Measurements from ENCODE around the gene P2RX1. TPM values are rescaled to one million over a fixed set of nuclear protein-coding genes. Genes with fewer than 3 reads are reported as not detected.
"Not testable (repeated sequence)": the region's sequence is repeated elsewhere in the genome, so short reads cannot be mapped to it uniquely, and the experiment has no call there.

P2RX1 gene
- polyA plus RNA-seq, 3 donors = 22.9 to 117 (median 33.8) TPM

DNA sequence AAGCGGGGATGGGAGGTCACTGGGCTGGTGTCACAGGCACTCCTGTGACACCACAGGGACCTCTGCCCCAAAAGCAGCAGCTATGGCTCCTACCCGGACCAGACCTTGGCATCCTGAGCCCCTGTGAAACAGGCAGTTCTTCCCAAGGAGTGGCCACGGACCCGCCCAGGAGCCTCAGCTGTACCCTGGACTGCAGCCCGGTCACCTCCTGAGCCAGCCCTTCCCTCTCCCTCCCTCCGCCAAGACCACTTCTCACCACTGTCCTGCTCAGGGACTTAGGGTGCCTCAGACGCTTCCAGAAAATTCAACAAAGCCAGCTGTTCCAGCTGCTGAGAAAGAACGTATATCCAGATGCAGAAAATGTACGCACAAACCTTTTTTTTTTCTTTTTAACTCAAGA is 56.3 kb downstream of the P2RX1 start:
- no peak for DNase-seq
- H3K4me3 ChIP-seq (replicated peaks in 1 of 3; ENCODE audit: low read depth in 2 of 3, low read length in 3 of 3) = no peak overlapping the region
- intact Hi-C loops (cut with micrococcal nuclease) = loop anchor here (5.0 to 10.0 kb wide), 2 partner anchors 47 to 55 kb away; partner anchors contain the start of gene P2RX1 (in 1 of the 2)
- no peaks in the 10 kb centered on the region for H4K20me1 ChIP-seq (ENCODE audit: insufficient read depth, low read length)
- Mint-ChIP-seq H3K36me3 (peaks cover 8 to 14% of the 10 kb centered on the region in 2 donors), H3K27me3 (ENCODE audit: low read depth in 3 of 3) (peaks cover 0 to 3% (median 3%) of the 10 kb centered on the region in 3 donors), H3K27ac (peak overlapping the region in 1 of 7 donors; percentile 11), H3K4me1 (no peaks in the 10 kb centered on the region), H3K9me3 (no peaks in the 10 kb centered on the region), H3K4me3 (no peak overlapping the region)
- H3K36me3 ChIP-seq (replicated peaks in 1 of 2; ENCODE audit: control insufficient read depth in 1 of 2, insufficient read depth in 2 of 2, low read length in 2 of 2) = peaks cover 10 to 12% of the 10 kb centered on the region in 2 donors
- H3K4me1 ChIP-seq (ENCODE audit: control insufficient read depth in 1 of 2, insufficient read depth in 2 of 2, low read length in 2 of 2) = no peaks in the 10 kb centered on the region
- no peaks in the 10 kb centered on the region for H3K9me3 ChIP-seq (replicated peaks in 1 of 2; ENCODE audit: control insufficient read depth in 1 of 2, insufficient read depth in 1 of 2, low read length in 2 of 2)
- 100% methylated on average over 6 of the region's 9 CpGs for WGBS (ENCODE audit: insufficient coverage)
- H3K27me3 ChIP-seq (ENCODE audit: control insufficient read depth in 2 of 2, insufficient read depth in 2 of 2, low read length in 2 of 2) = no peaks in the 10 kb centered on the region
- TF ChIP-seq, protein P1, sequence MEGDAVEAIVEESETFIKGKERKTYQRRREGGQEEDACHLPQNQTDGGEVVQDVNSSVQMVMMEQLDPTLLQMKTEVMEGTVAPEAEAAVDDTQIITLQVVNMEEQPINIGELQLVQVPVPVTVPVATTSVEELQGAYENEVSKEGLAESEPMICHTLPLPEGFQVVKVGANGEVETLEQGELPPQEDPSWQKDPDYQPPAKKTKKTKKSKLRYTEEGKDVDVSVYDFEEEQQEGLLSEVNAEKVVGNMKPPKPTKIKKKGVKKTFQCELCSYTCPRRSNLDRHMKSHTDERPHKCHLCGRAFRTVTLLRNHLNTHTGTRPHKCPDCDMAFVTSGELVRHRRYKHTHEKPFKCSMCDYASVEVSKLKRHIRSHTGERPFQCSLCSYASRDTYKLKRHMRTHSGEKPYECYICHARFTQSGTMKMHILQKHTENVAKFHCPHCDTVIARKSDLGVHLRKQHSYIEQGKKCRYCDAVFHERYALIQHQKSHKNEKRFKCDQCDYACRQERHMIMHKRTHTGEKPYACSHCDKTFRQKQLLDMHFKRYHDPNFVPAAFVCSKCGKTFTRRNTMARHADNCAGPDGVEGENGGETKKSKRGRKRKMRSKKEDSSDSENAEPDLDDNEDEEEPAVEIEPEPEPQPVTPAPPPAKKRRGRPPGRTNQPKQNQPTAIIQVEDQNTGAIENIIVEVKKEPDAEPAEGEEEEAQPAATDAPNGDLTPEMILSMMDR (IDR thresholded peaks at IDR 0.05) = no peak
- H3K79me2 ChIP-seq (ENCODE audit: insufficient read depth, low read length) = no peaks in the 10 kb centered on the region
- H2AFZ ChIP-seq (ENCODE audit: insufficient read depth, low read depth, low read length, poor library complexity, severe bottlenecking) = no peak overlapping the region
- H3K27ac ChIP-seq (ENCODE audit: low read depth in 1 of 2, low read length in 2 of 2) = no peak overlapping the region
- no peak overlapping the region for H3K9ac ChIP-seq (ENCODE audit: insufficient read depth, low read length, poor library complexity, severe bottlenecking)
- no peak overlapping the region for H3K4me2 ChIP-seq (replicated peaks; ENCODE audit: extremely low read depth, low read length, poor library complexity, severe bottlenecking)

DNA sequence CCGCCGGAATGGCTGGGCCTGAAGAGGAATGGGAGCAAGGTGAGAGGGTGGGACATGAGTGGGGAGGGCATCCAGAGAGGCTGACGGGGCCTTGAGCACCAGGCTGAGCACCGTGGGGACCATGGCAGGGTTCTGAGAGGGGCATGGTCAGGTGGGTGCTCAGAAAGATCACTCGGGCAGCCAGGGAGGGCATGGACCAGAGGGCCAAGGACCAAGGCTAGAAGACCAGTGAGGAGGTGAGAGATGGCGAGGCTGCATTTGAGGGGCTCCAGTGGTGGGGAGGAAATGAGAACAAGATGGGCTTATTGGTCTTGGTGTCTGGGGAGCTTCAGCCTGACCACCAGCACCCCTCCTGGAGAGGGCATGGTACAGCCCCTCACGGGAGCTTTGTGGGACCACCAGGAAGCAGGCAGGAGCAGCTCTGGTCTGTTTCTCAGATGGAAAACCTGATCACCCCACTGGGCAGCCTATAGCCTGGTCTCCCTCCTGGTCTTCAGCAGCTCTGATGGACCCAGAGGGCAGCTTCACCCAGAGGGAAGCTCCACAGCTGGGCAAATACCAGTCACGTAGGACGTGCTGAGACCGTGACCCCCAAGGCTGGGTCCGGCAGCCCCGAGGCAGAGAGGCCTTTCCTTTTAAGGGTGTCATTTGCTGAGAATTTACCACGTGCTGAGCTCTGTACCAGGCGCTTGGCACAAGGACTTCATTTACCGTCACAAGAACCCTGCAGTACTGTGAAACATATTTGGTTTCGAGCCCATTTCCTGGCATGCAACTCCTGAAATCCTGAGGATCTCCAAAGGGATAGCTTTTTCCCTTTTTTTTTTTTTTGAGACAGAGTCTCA is 58.8 kb downstream of the P2RX1 start:
- Histone ChIP-seq H3K27me3 (ENCODE audit: control insufficient read depth in 2 of 2, insufficient read depth in 2 of 2, low read length in 2 of 2) (no peaks in the 10 kb centered on the region), H3K27ac (ENCODE audit: low read depth in 1 of 2, low read length in 2 of 2) (no peak overlapping the region), H3K4me1 (ENCODE audit: control insufficient read depth in 1 of 2, insufficient read depth in 2 of 2, low read length in 2 of 2) (no peaks in the 10 kb centered on the region), H4K20me1 (ENCODE audit: insufficient read depth, low read length) (no peaks in the 10 kb centered on the region), H3K9ac (ENCODE audit: insufficient read depth, low read length, poor library complexity, severe bottlenecking) (no peak overlapping the region), H3K9me3 (replicated peaks in 1 of 2; ENCODE audit: control insufficient read depth in 1 of 2, insufficient read depth in 1 of 2, low read length in 2 of 2) (no peaks in the 10 kb centered on the region), H3K79me2 (ENCODE audit: insufficient read depth, low read length) (no peaks in the 10 kb centered on the region), H3K4me3 (replicated peaks in 1 of 3; ENCODE audit: low read depth in 2 of 3, low read length in 3 of 3) (no peak overlapping the region), H3K4me2 (replicated peaks; ENCODE audit: extremely low read depth, low read length, poor library complexity, severe bottlenecking) (no peak overlapping the region), H2AFZ (ENCODE audit: insufficient read depth, low read depth, low read length, poor library complexity, severe bottlenecking) (no peak overlapping the region), H3K36me3 (replicated peaks in 1 of 2; ENCODE audit: control insufficient read depth in 1 of 2, insufficient read depth in 2 of 2, low read length in 2 of 2) (peaks cover 10 to 12% of the 10 kb centered on the region in 2 donors)
- Mint-ChIP-seq H3K27me3 (ENCODE audit: low read depth in 3 of 3) (peaks cover 3 to 5% (median 3%) of the 10 kb centered on the region in 3 donors), H3K36me3 (peaks cover 8 to 10% of the 10 kb centered on the region in 2 donors), H3K9me3 (peaks cover 0 to 5% (median 0%) of the 10 kb centered on the region in 7 donors), H3K4me3 (no peak overlapping the region), H3K4me1 (no peaks in the 10 kb centered on the region), H3K27ac (no peak overlapping the region)
- WGBS (ENCODE audit: insufficient coverage) = 92% methylated on average over 14 of the region's 16 CpGs
- TF ChIP-seq, protein P1 (IDR thresholded peaks at IDR 0.05) = no peak
- no peak for DNase-seq
- intact Hi-C loops (cut with micrococcal nuclease) = no loop called here

DNA sequence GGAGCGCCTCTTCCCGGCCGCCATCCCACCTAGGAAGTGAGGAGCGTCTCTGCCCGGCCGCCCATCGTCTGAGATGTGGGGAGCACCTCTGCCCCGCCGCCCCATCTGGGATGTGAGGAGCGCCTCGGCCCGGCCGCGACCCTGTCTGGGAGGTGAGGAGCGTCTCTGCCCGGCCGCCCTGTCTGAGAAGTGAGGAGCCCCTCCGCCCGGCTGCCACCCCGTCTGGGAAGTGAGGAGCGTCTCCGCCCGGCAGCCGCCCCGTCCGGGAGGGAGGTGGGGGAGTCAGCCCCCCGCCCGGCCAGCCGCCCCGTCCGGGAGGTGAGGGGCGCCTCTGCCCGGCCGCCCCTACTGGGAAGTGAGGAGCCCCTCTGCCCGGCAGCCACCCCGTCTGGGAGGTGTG is 62.1 kb downstream of the P2RX1 start:
- DNase-seq; H3K27me3 ChIP-seq (ENCODE audit: control insufficient read depth in 2 of 2, insufficient read depth in 2 of 2, low read length in 2 of 2); H3K9ac ChIP-seq (ENCODE audit: insufficient read depth, low read length, poor library complexity, severe bottlenecking); H3K79me2 ChIP-seq (ENCODE audit: insufficient read depth, low read length); H3K36me3 ChIP-seq (replicated peaks in 1 of 2; ENCODE audit: control insufficient read depth in 1 of 2, insufficient read depth in 2 of 2, low read length in 2 of 2); H3K4me1 ChIP-seq (ENCODE audit: control insufficient read depth in 1 of 2, insufficient read depth in 2 of 2, low read length in 2 of 2); intact Hi-C loops (cut with micrococcal nuclease); H3K4me3 Mint-ChIP-seq; H3K36me3 Mint-ChIP-seq; H4K20me1 ChIP-seq (ENCODE audit: insufficient read depth, low read length); H3K27ac Mint-ChIP-seq; H3K9me3 ChIP-seq (replicated peaks in 1 of 2; ENCODE audit: control insufficient read depth in 1 of 2, insufficient read depth in 1 of 2, low read length in 2 of 2); H3K4me1 Mint-ChIP-seq; H3K4me2 ChIP-seq (replicated peaks; ENCODE audit: extremely low read depth, low read length, poor library complexity, severe bottlenecking); H3K9me3 Mint-ChIP-seq; H3K4me3 ChIP-seq (replicated peaks in 1 of 3; ENCODE audit: low read depth in 2 of 3, low read length in 3 of 3); H2AFZ ChIP-seq (ENCODE audit: insufficient read depth, low read depth, low read length, poor library complexity, severe bottlenecking); H3K27ac ChIP-seq (ENCODE audit: low read depth in 1 of 2, low read length in 2 of 2): not testable (repeated sequence)
- WGBS (ENCODE audit: insufficient coverage) = no CpG with 5 or more reads among the region's 36 CpGs
- H3K27me3 Mint-ChIP-seq (ENCODE audit: low read depth in 3 of 3) = peaks cover 7 to 15% (median 10%) of the 10 kb centered on the region in 3 donors

Measured in CD14-positive monocyte (primary cell).